ENCODE data around the gene MT1B. TPM values are rescaled to one million over a fixed set of nuclear protein-coding genes. Genes with fewer than 3 reads are reported as not detected.

The MT1B gene
- total and polyA plus RNA-seq, 2 of the 13 experiments (the other 11 are each of a cell fraction or from before 2014, with no cell fraction given) = 0.89 TPM; not detected in 1

GRCh38 chr16:56658327-56658875, 6.7 kb downstream of the MT1B start (continued):
- TF ChIP-seq TFAP4 (IDR thresholded peaks at IDR 0.05; ENCODE audit: borderline replicate concordance, low read depth) (no peak), ZNF546 (CRISPR knock-in tag; conservative IDR thresholded peaks at IDR 0.05) (0 out of 2 replicates have a peak, but pooled peaks have one; percentile 18), MYC (CRISPR knock-in tag; IDR thresholded peaks at IDR 0.05; ENCODE audit: borderline replicate concordance) (0 out of 2 replicates have a peak, but pooled peaks have one; percentile 4), PHF5A (CRISPR knock-in tag; IDR thresholded peaks at IDR 0.05; ENCODE audit: low read depth, unreplicated experiment) (no peak), ZNF501 (CRISPR knock-in tag; IDR thresholded peaks at IDR 0.05) (peak; percentile 32; the same call in 1 of the 2 replicates), ZBTB7B (CRISPR knock-in tag; IDR thresholded peaks at IDR 0.05) (no peak), CAMTA2 (CRISPR knock-in tag; IDR thresholded peaks at IDR 0.05; ENCODE audit: borderline replicate concordance) (peak; percentile 28; the same call in 1 of the 2 replicates), BORCS8-MEF2B (CRISPR knock-in tag; IDR thresholded peaks at IDR 0.05) (no peak), ZNF878 (CRISPR knock-in tag; IDR thresholded peaks at IDR 0.05) (no peak), HDAC1 (CRISPR knock-in tag; IDR thresholded peaks at IDR 0.05) (no peak), SSRP1 (CRISPR knock-in tag; IDR thresholded peaks at IDR 0.05) (no peak), ZFP90 (CRISPR knock-in tag; IDR thresholded peaks at IDR 0.05; ENCODE audit: borderline replicate concordance) (0 out of 2 replicates have a peak, but pooled peaks have one; percentile 0), ZNF782 (CRISPR knock-in tag; IDR thresholded peaks at IDR 0.05; ENCODE audit: borderline replicate concordance) (no peak), RFX5 (IDR thresholded peaks at IDR 0.05; ENCODE audit: low read depth, low read length) (no peak), ZNF790 (CRISPR knock-in tag; IDR thresholded peaks at IDR 0.05; ENCODE audit: borderline replicate concordance) (no peak)
- TF ChIP-seq, protein P1, sequence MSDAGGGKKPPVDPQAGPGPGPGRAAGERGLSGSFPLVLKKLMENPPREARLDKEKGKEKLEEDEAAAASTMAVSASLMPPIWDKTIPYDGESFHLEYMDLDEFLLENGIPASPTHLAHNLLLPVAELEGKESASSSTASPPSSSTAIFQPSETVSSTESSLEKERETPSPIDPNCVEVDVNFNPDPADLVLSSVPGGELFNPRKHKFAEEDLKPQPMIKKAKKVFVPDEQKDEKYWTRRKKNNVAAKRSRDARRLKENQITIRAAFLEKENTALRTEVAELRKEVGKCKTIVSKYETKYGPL (CRISPR knock-in tag; IDR thresholded peaks at IDR 0.05) = no peak
- TF ChIP-seq, protein P2, sequence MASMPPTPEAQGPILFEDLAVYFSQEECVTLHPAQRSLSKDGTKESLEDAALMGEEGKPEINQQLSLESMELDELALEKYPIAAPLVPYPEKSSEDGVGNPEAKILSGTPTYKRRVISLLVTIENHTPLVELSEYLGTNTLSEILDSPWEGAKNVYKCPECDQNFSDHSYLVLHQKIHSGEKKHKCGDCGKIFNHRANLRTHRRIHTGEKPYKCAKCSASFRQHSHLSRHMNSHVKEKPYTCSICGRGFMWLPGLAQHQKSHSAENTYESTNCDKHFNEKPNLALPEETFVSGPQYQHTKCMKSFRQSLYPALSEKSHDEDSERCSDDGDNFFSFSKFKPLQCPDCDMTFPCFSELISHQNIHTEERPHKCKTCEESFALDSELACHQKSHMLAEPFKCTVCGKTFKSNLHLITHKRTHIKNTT (CRISPR knock-in tag; IDR thresholded peaks at IDR 0.05) = no peak
- TF ChIP-seq, protein P3, sequence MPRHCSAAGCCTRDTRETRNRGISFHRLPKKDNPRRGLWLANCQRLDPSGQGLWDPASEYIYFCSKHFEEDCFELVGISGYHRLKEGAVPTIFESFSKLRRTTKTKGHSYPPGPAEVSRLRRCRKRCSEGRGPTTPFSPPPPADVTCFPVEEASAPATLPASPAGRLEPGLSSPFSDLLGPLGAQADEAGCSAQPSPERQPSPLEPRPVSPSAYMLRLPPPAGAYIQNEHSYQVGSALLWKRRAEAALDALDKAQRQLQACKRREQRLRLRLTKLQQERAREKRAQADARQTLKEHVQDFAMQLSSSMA (CRISPR knock-in tag; IDR thresholded peaks at IDR 0.05) = peak; percentile 29; the same call in 1 of the 2 replicates
- TF ChIP-seq, protein P4, sequence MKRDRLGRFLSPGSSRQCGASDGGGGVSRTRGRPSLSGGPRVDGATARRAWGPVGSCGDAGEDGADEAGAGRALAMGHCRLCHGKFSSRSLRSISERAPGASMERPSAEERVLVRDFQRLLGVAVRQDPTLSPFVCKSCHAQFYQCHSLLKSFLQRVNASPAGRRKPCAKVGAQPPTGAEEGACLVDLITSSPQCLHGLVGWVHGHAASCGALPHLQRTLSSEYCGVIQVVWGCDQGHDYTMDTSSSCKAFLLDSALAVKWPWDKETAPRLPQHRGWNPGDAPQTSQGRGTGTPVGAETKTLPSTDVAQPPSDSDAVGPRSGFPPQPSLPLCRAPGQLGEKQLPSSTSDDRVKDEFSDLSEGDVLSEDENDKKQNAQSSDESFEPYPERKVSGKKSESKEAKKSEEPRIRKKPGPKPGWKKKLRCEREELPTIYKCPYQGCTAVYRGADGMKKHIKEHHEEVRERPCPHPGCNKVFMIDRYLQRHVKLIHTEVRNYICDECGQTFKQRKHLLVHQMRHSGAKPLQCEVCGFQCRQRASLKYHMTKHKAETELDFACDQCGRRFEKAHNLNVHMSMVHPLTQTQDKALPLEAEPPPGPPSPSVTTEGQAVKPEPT (CRISPR knock-in tag; IDR thresholded peaks at IDR 0.05; ENCODE audit: low read depth) = no peak
- TF ChIP-seq, protein P5, sequence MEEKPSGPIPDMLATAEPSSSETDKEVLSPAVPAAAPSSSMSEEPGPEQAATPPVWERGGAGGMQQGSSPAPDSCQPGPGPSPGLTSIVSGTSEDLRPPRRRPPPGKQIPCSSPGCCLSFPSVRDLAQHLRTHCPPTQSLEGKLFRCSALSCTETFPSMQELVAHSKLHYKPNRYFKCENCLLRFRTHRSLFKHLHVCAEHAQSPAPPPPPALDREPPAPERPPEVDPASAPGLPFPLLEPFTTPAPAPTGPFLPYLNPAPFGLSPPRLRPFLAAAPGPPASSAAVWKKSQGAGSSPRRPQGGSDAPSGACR (CRISPR knock-in tag; IDR thresholded peaks at IDR 0.05) = peak; percentile 4; the same call in 1 of the 2 replicates
